ENCODE measurements around the gene GPR27. TPM values are rescaled to one million over a fixed set of nuclear protein-coding genes. Genes with fewer than 3 reads are reported as not detected.

Gene GPR27
- total and polyA plus RNA-seq, 12 donors: 0.26 to 10.0 (median 5.5) TPM

GRCh38 chr3:71721651-71722157, 32.0 kb upstream of the GPR27 start:
- Histone ChIP-seq H3K4me1 (peaks cover 3 to 65% (median 19%) of the 10 kb centered on the region in 9 donors), H3K36me3 (no peaks in the 10 kb centered on the region), H3K4me3 (no peak overlapping the region), H3K9me3 (no peaks in the 10 kb centered on the region), H3K27me3 (no peaks in the 10 kb centered on the region), H3K27ac (peak overlapping the region in 1 of 10 donors; percentile 92)
- ATAC-seq: no peak
- intact Hi-C loops (cut with DNase I): loop anchor here in 5 of 10 donors (5.0 to 10.0 kb wide), 4 partner anchors 1101 to 1363 kb away; partner anchors contain the start of gene SHQ1 (in 2 of the 5)
- DNase-seq: no peak
- no peak for TF ChIP-seq CTCF (IDR thresholded peaks at IDR 0.05)
- 75 to 79% methylated on average over 6 of the region's 6 CpGs for WGBS, 2 donors

- DNase-seq (no peak), ATAC-seq (no peak)
- H3K27ac ChIP-seq: peak overlapping the region in 1 of 10 donors; percentile 92
- WGBS, 2 donors: 91 to 97% methylated on average over 1 of the region's 1 CpG
- no peaks in the 10 kb centered on the region for H3K36me3 ChIP-seq
- TF ChIP-seq CTCF (IDR thresholded peaks at IDR 0.05): no peak
- H3K27me3 ChIP-seq: no peaks in the 10 kb centered on the region
- intact Hi-C loops (cut with DNase I): loop anchor here in 5 of 10 donors (5.0 to 10.0 kb wide), 4 partner anchors 1100 to 1362 kb away; partner anchors contain the start of gene SHQ1 (in 2 of the 5)
- no peaks in the 10 kb centered on the region for H3K9me3 ChIP-seq
- H3K4me3 ChIP-seq: peak overlapping the region in 1 of 10 donors; percentile 87
- H3K4me1 ChIP-seq: peaks cover 3 to 69% (median 19%) of the 10 kb centered on the region in 9 donors
Measured at GRCh38 chr3:71722693-71723092, 31.0 kb upstream of the GPR27 start.

- Histone ChIP-seq H3K9me3 (no peaks in the 10 kb centered on the region), H3K27ac (peak overlapping the region in 1 of 10 donors; percentile 92), H3K4me1 (peaks cover 3 to 59% (median 19%) of the 10 kb centered on the region in 9 donors), H3K36me3 (no peaks in the 10 kb centered on the region), H3K27me3 (no peaks in the 10 kb centered on the region), H3K4me3 (peak overlapping the region in 8 of 10 donors; percentile 68 to 97 (median 84))
- intact Hi-C loops (cut with DNase I): loop anchor here in 5 of 10 donors (5.0 to 10.0 kb wide), 4 partner anchors 1099 to 1361 kb away; partner anchors contain the start of gene SHQ1 (in 2 of the 5)
- no peak for ATAC-seq
- WGBS, 2 donors: 48 to 70% methylated on average over 6 of the region's 6 CpGs
- no peak for DNase-seq
- TF ChIP-seq CTCF (IDR thresholded peaks at IDR 0.05): no peak
Measured at GRCh38 chr3:71723452-71724170, 30.0 kb upstream of the GPR27 start.

GRCh38 chr3:71724171-71724453, 29.5 kb upstream of the GPR27 start:
- Histone ChIP-seq H3K27ac (peak overlapping the region in 3 of 10 donors; percentile 71 to 92 (median 73)), H3K4me1 (peaks cover 3 to 59% (median 19%) of the 10 kb centered on the region in 9 donors)

More at GRCh38 chr3:71724171-71724453, 29.5 kb upstream of the GPR27 start:
- H3K27me3 ChIP-seq: no peaks in the 10 kb centered on the region
- intact Hi-C loops (cut with DNase I): loop anchor here in 5 of 10 donors (5.0 to 10.0 kb wide), 4 partner anchors 1098 to 1361 kb away; partner anchors contain the start of gene SHQ1 (in 2 of the 5)
- peak overlapping the region; percentile 54 to 97 (median 80) for H3K4me3 ChIP-seq
- no peak for TF ChIP-seq CTCF (IDR thresholded peaks at IDR 0.05)
- DNase-seq (no peak), ATAC-seq (no peak)
- no peaks in the 10 kb centered on the region for H3K36me3 ChIP-seq
- H3K9me3 ChIP-seq: no peaks in the 10 kb centered on the region

Data from heart right ventricle (tissue), 16 donors.